Neural progenitor cell (in vitro differentiated cells): Measurements from ENCODE around the gene UGT1A8. TPM values are rescaled to one million over a fixed set of nuclear protein-coding genes. Genes with fewer than 3 reads are reported as not detected.

Experiments used
- DNase-seq: peaks from one replicate; pipeline ENCODE4 v3.0.0-alpha.2; 2016; ENCODE audit warnings: low spot score
- H2AFZ ChIP-seq: fragments of 200-600 bp; sonication (generic); replicated peaks from 2 replicates; pipeline ENCODE4 v1.6.1; 2016; ENCODE audit warnings: antibody characterized with exemption
- H3F3A ChIP-seq: fragments of 200-600 bp; sonication (generic); 2 replicates; pipeline ENCODE4 v1.6.1; 2016; ENCODE audit warnings: antibody characterized with exemption, low read depth
- H3K27ac ChIP-seq: fragments of 200-600 bp; sonication (generic); 2 replicates; pipeline ENCODE4 v1.5.1; 2016; ENCODE audit warnings: mild to moderate bottlenecking
- H3K27me3 ChIP-seq: fragments of 200-600 bp; sonication (generic); 2 replicates; pipeline ENCODE4 v1.6.1; 2016; ENCODE audit warnings: mild to moderate bottlenecking, moderate library complexity
- H3K36me3 ChIP-seq: fragments of 200-600 bp; sonication (generic); 2 replicates; pipeline ENCODE4 v1.5.1; 2016
- H3K4me1 ChIP-seq: fragments of 200-600 bp; sonication (generic); 2 replicates; pipeline ENCODE4 v1.6.1; 2016; ENCODE audit warnings: mixed run types
- H3K4me2 ChIP-seq: fragments of 200-600 bp; sonication (generic); 2 replicates; pipeline ENCODE4 v1.6.1; 2016
- H3K4me3 ChIP-seq: fragments of 200-600 bp; sonication (generic); 2 replicates; pipeline ENCODE4 v1.5.1; 2016
- H3K79me2 ChIP-seq: fragments of 200-600 bp; sonication (generic); 2 replicates; pipeline ENCODE4 v1.6.1; 2016; ENCODE audit warnings: low read depth
- H3K9ac ChIP-seq: fragments of 200-600 bp; sonication (generic); 2 replicates; pipeline ENCODE4 v1.6.1; 2016
- H3K9me3 ChIP-seq: fragments of 200-600 bp; sonication (generic); 2 replicates; pipeline ENCODE4 v1.5.1; 2016; ENCODE audit warnings: low read depth
- H4K20me1 ChIP-seq: fragments of 200-600 bp; sonication (generic); 2 replicates; pipeline ENCODE4 v1.6.1; 2016; ENCODE audit warnings: low read depth
- H3K27ac Mint-ChIP-seq: 3 replicates; pipeline ENCODE4 v1.8.0; 2021; ENCODE audit warnings: mixed read lengths
- H3K27me3 Mint-ChIP-seq: 2 replicates; pipeline ENCODE4 v1.8.0; 2022; ENCODE audit warnings: low read depth, mild to moderate bottlenecking, inconsistent platforms, moderate library complexity, mixed read lengths; ENCODE audit not compliant: insufficient read depth
- H3K36me3 Mint-ChIP-seq: 3 replicates; pipeline ENCODE4 v1.8.0; 2021; ENCODE audit warnings: mixed read lengths
- H3K4me1 Mint-ChIP-seq: 3 replicates; pipeline ENCODE4 v1.8.0; 2021; ENCODE audit warnings: mixed read lengths
- H3K4me3 Mint-ChIP-seq: 3 replicates; pipeline ENCODE4 v1.8.0; 2021; ENCODE audit warnings: mild to moderate bottlenecking, moderate library complexity, mixed read lengths
- H3K9me3 Mint-ChIP-seq: 3 replicates; pipeline ENCODE4 v1.8.0; 2020; ENCODE audit warnings: mixed read lengths
- EZH2 ChIP-seq: fragments of 200-600 bp; sonication (generic); IDR thresholded peaks from 2 replicates; pipeline ENCODE4 v1.6.1; 2017; ENCODE audit warnings: antibody characterized with exemption, mild to moderate bottlenecking, moderate library complexity
- EZH2phosphoT487 ChIP-seq: fragments of 200-600 bp; sonication (generic); IDR thresholded peaks from 2 replicates; pipeline ENCODE4 v1.6.1; 2017; ENCODE audit warnings: antibody characterized with exemption
- total RNA-seq: library from RNA; depleted of rRNA; stranded (reverse); fragments of >200 nt; gene quantifications from 2 replicates; pipeline ENCODE4 v1.2.3, GENCODE V29; 2015; ENCODE audit warnings: low replicate concordance
- TF ChIP-seq, protein P1 (sequence below): fragments of 200-600 bp; sonication (generic); IDR thresholded peaks from 2 replicates; pipeline ENCODE4 v1.5.1; 2017; ENCODE audit warnings: antibody characterized with exemption, mild to moderate bottlenecking

The UGT1A8 gene
- total RNA-seq, 1 donor from 2014 or later: not detected

DNA sequence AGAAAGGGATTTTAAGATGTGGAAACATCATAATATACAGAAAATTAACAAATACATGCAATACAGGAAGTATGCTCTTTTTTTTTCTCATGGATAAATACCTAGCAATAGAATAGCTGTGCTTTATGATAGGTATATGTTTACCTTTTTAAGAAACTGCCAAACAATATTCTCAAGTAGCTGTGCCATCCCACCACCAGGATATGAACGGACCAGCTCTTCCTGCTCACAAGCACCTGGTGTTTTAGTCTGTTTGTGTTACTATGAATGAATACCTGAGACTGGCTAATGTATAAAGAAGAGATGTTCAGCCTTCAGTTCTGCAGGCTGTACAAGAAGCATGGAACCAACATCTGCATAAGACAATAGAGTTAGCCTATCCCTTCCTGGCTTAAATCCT, 19.9 kb upstream of the UGT1A8 start:
- H3K27me3 ChIP-seq: no peaks in the 10 kb centered on the region
- H3K4me3 ChIP-seq: no peak overlapping the region
- TF ChIP-seq EZH2phosphoT487 (no peak), EZH2 (no peak)
- TF ChIP-seq, protein P1, sequence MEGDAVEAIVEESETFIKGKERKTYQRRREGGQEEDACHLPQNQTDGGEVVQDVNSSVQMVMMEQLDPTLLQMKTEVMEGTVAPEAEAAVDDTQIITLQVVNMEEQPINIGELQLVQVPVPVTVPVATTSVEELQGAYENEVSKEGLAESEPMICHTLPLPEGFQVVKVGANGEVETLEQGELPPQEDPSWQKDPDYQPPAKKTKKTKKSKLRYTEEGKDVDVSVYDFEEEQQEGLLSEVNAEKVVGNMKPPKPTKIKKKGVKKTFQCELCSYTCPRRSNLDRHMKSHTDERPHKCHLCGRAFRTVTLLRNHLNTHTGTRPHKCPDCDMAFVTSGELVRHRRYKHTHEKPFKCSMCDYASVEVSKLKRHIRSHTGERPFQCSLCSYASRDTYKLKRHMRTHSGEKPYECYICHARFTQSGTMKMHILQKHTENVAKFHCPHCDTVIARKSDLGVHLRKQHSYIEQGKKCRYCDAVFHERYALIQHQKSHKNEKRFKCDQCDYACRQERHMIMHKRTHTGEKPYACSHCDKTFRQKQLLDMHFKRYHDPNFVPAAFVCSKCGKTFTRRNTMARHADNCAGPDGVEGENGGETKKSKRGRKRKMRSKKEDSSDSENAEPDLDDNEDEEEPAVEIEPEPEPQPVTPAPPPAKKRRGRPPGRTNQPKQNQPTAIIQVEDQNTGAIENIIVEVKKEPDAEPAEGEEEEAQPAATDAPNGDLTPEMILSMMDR: no peak
- Mint-ChIP-seq H3K4me3 (no peak overlapping the region), H3K9me3 (peaks cover 12% of the 10 kb centered on the region), H3K4me1 (no peaks in the 10 kb centered on the region), H3K27ac (no peak overlapping the region), H3K27me3 (no peaks in the 10 kb centered on the region), H3K36me3 (no peaks in the 10 kb centered on the region)
- no peaks in the 10 kb centered on the region for H3F3A ChIP-seq
- H3K79me2 ChIP-seq: no peaks in the 10 kb centered on the region
- no peaks in the 10 kb centered on the region for H3K9me3 ChIP-seq
- H3K9ac ChIP-seq: no peak overlapping the region
- no peak overlapping the region for H2AFZ ChIP-seq
- no peaks in the 10 kb centered on the region for H4K20me1 ChIP-seq
- no peak overlapping the region for H3K4me2 ChIP-seq
- no peak for DNase-seq
- H3K36me3 ChIP-seq: no peaks in the 10 kb centered on the region
- no peaks in the 10 kb centered on the region for H3K4me1 ChIP-seq
- no peak overlapping the region for H3K27ac ChIP-seq

DNA sequence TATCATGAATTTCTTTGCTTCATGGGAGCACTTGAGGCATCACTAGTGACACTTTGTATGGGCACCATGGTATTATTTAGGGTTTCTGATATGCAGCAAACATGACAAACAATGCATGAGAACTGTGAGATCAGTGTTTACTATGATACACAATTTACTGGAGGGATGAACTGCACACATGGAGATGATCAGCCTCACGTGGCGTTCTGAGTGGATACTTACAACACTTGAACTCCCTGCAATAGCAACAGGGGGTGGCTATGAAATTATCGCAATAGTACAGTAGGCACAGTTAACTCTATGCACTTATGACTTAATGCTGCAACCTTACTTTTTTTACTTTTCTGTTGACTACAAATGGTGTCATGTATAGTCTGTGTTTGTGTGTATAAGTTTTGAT, 18.5 kb upstream of the UGT1A8 start:
- Histone ChIP-seq H3K9ac (no peak overlapping the region), H3K27me3 (no peaks in the 10 kb centered on the region), H3K79me2 (no peaks in the 10 kb centered on the region), H4K20me1 (no peaks in the 10 kb centered on the region), H2AFZ (no peak overlapping the region), H3K4me1 (no peaks in the 10 kb centered on the region), H3K27ac (no peak overlapping the region), H3K9me3 (no peaks in the 10 kb centered on the region), H3K36me3 (no peaks in the 10 kb centered on the region), H3F3A (no peaks in the 10 kb centered on the region), H3K4me2 (no peak overlapping the region), H3K4me3 (no peak overlapping the region)
- no peak for DNase-seq
- Mint-ChIP-seq H3K4me1 (no peaks in the 10 kb centered on the region), H3K36me3 (no peaks in the 10 kb centered on the region), H3K4me3 (no peak overlapping the region), H3K27ac (no peak overlapping the region), H3K9me3 (peaks cover 14% of the 10 kb centered on the region), H3K27me3 (no peaks in the 10 kb centered on the region)
- no peak for TF ChIP-seq EZH2phosphoT487
- TF ChIP-seq, protein P1: no peak
- TF ChIP-seq EZH2: no peak

DNA sequence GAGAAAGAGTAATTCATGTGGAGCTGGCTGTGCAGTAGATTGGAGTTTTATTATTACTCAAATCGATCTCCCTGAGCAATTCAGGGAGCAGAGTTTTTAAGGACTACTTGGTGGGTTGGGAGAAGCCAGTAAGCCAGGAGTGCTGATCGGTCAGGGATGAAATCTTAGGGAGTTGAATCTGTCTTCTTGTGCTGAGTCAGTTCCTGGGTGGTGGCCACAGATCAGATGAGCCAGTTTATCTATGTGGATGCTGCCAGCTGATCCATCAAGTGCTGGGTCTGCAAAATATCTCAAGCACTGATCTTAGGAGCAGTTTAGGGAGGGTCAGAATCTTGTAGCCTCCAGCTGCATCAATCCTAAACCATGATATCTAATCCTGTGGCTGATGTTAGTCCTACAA, 17.0 kb upstream of the UGT1A8 start:
- Mint-ChIP-seq H3K36me3 (no peaks in the 10 kb centered on the region), H3K27me3 (no peaks in the 10 kb centered on the region), H3K4me3 (no peak overlapping the region), H3K27ac (no peak overlapping the region), H3K4me1 (no peaks in the 10 kb centered on the region), H3K9me3 (peaks cover 14% of the 10 kb centered on the region)
- TF ChIP-seq EZH2phosphoT487: no peak
- TF ChIP-seq EZH2: no peak
- TF ChIP-seq, protein P1: no peak
- no peaks in the 10 kb centered on the region for H4K20me1 ChIP-seq
- H3K4me2 ChIP-seq: no peak overlapping the region
- no peaks in the 10 kb centered on the region for H3K79me2 ChIP-seq
- no peak for DNase-seq
- H3K27ac ChIP-seq: no peak overlapping the region
- H3K4me3 ChIP-seq: no peak overlapping the region
- no peaks in the 10 kb centered on the region for H3K27me3 ChIP-seq
- no peaks in the 10 kb centered on the region for H3F3A ChIP-seq
- no peaks in the 10 kb centered on the region for H3K9me3 ChIP-seq
- H3K36me3 ChIP-seq: no peaks in the 10 kb centered on the region
- no peaks in the 10 kb centered on the region for H3K4me1 ChIP-seq
- no peak overlapping the region for H3K9ac ChIP-seq
- H2AFZ ChIP-seq: no peak overlapping the region
